Epithelial cell of proximal tubule (primary cell): Measurements from ENCODE around the gene PLA2R1. TPM values are rescaled to one million over a fixed set of nuclear protein-coding genes. Genes with fewer than 3 reads are reported as not detected.

ENCODE experiments used
- DNase-seq: peaks from one replicate; pipeline ENCODE4 v3.0.0-alpha.2; 2011; ENCODE audit warnings: low read depth
- H3K4me3 ChIP-seq: 2 replicates; pipeline ENCODE4 v1.5.1; 2011; ENCODE audit warnings: low read depth, mild to moderate bottlenecking, low read length
- CTCF ChIP-seq: conservative IDR thresholded peaks from 2 replicates; pipeline ENCODE4 v1.5.1; 2012; ENCODE audit warnings: low read depth, mild to moderate bottlenecking, low read length
- total RNA-seq: library from RNA; depleted of rRNA; stranded (reverse); fragments of >200 nt; gene quantifications from 2 replicates; pipeline ENCODE4 v1.2.3, GENCODE V29; 2015

The PLA2R1 gene
- total RNA-seq, 1 donor from 2014 or later = 3.6 TPM

DNA sequence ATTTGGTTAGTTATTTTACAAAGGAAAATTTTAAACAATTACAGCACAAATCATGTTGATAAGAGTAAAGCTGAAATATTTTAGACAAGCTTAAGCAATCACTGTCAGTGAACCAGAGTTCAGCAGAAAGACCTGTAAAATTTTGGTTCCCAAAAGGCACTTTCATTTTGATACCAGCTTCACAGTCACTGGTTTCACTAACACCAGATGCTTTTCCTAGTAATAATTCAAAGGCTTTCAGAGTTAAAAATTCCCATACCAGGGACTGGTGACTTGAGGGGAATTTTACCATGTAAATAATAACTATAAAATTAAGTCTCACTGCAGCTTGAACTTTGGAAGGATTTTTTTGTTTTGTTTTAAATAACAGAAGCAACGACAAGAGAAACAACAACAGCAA, 162.1 kb downstream of the PLA2R1 start:
- no peak overlapping the region for H3K4me3 ChIP-seq
- DNase-seq = no peak
- no peak for TF ChIP-seq CTCF

DNA sequence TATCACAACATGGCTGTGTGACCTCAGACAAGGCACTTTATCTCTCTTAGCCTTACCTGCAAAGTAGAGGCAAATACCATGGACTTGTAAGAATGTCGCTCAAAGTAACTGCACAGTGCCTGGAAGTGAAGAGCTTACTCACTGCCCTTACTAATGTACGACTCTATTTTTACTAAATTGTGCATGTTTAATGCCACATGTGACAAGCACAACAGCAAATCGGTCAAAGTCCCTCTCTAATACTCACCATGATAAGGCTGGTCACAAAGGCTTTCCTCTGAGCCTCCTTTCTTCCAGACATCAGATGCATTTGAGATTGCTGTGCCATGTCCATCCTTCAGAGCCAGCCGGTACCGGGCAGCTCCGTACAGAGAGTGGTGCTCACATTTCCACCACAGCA, 164.0 kb downstream of the PLA2R1 start:
- no peak for TF ChIP-seq CTCF
- DNase-seq = no peak

GRCh38 chr2:159897720-159898119, 164.7 kb downstream of the PLA2R1 start:
- TF ChIP-seq CTCF = no peak
- no peak overlapping the region for H3K4me3 ChIP-seq
- no peak for DNase-seq

More for the DNA sequence above, 164.0 kb downstream of the PLA2R1 start:
- no peak overlapping the region for H3K4me3 ChIP-seq

GRCh38 chr2:159897081-159897480, 165.3 kb downstream of the PLA2R1 start:
- no peak overlapping the region for H3K4me3 ChIP-seq
- no peak for TF ChIP-seq CTCF
- no peak for DNase-seq

- TF ChIP-seq CTCF = no peak
- no peak for DNase-seq
- no peak overlapping the region for H3K4me3 ChIP-seq
Observed at GRCh38 chr2:159895258-159896065, 167.0 kb downstream of the PLA2R1 start.

DNA sequence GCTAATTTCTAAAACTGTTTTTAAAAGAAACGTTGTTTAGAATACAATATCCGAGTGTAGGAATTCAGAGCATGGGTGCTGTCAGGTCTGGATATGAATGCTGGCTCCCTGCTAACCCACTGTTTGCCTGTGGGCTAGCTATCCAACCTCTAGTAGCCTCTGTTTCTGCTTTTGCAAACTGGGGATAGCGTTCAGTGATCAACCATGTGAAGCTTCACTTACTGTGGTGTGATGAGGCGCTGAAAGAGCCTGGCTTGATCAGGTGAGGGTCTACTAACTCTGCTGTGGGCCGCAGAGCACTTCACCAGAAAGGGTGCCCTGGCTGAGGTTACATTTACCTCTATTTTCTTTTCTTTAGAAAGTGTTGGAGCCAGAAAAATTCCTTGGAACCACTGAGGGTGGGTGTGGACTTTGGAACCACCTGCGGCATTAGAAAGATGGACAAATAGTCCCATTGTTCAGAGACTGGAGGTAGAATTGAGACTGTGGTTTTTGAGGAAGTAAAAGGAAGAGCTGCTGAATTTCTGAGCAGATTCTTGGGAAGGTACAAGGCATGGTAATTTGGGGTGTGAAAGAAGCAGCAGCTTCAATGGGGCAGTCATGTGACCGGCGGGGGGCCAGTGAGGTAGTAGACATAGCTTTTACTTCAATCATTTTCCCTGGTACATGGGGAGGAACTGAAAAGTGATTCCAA, 168.1 kb downstream of the PLA2R1 start:
- DNase-seq = no peak

More for the DNA sequence above, 168.1 kb downstream of the PLA2R1 start:
- no peak for TF ChIP-seq CTCF
- H3K4me3 ChIP-seq = no peak overlapping the region
